ENCODE data around the gene IGDCC3.

DNA sequence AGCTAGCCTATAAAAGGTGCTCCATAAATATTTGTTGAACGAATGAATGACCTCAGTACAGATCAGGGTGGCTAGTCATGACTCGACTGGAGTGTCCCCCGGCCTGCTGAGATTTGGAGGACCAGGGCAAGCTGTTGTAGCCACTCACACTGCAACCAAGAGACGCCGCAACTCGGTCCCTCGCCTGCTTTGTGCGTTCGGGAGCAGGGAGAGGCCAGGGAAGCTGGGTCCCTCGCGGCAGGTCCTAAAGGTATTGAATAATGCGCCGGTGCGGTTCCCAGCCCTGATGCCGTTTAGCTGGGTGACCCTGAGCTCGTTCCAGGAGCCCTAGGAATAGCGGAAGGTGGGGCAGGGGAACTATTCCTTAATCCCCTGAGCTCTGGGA, 43.2 kb upstream of the IGDCC3 start:
- TF ChIP-seq EZH2phosphoT487 (IDR thresholded peaks at IDR 0.05; ENCODE audit: insufficient read depth, low read depth) (no peak), EZH2 (IDR thresholded peaks at IDR 0.05; ENCODE audit: insufficient read depth, poor library complexity, severe bottlenecking) (no peak)
